T-helper 1 cell treated with Interleukin-12 subunit alpha and Interleukin-12 subunit beta and Interleukin-4 antibody, amounts not matched to agents 30 ng/mL and 1 ng/mL, for 36 hours (primary cell): ENCODE data around the gene ZNF728. TPM values are rescaled to one million over a fixed set of nuclear protein-coding genes. Genes with fewer than 3 reads are reported as not detected.
"Not testable (repeated sequence)": the region's sequence is repeated elsewhere in the genome, so short reads cannot be mapped to it uniquely, and the experiment has no call there.

Experiments used
- intact Hi-C: fragments of 100-400 bp; cut with micrococcal nuclease; formaldehyde crosslinking; loops from one replicate; pipeline ENCODE4 v1.15.1; 2024
- total RNA-seq: library from RNA; stranded (reverse); gene quantifications from 2 replicates; pipeline ENCODE4 v1.2.3, GENCODE V29; 2022

The ZNF728 gene
- not detected in 2 replicates for total RNA-seq

- intact Hi-C loops: no loop called here
Observed at GRCh38 chr19:23002690-23003422, at the start of gene ZNF728. Gene ZNF728, minus strand, starts transcription at chr19:23003176. Its CDS starts 146 bp downstream, at chr19:23003030.

- intact Hi-C loops: no loop called here
Observed at GRCh38 chr19:23052349-23052748, 49.4 kb upstream of the ZNF728 start.

- intact Hi-C loops: no loop called here
Observed at GRCh38 chr19:23049256-23049655, 46.3 kb upstream of the ZNF728 start.

GRCh38 chr19:23046743-23047142, 43.8 kb upstream of the ZNF728 start:
- intact Hi-C loops: no loop called here

GRCh38 chr19:23033721-23034120, 30.7 kb upstream of the ZNF728 start:
- intact Hi-C loops: no loop called here

- intact Hi-C loops: no loop called here
Observed at GRCh38 chr19:23015660-23016059, 12.7 kb upstream of the ZNF728 start.

GRCh38 chr19:22994957-22995356, 8.0 kb downstream of the ZNF728 start:
- intact Hi-C loops: not testable (repeated sequence)

GRCh38 chr19:22976248-22976647, 26.7 kb downstream of the ZNF728 start:
- intact Hi-C loops: no loop called here

GRCh38 chr19:22975546-22976136, 27.3 kb downstream of the ZNF728 start:
- intact Hi-C loops: not testable (repeated sequence)

GRCh38 chr19:22945560-22945959, 57.4 kb downstream of the ZNF728 start:
- intact Hi-C loops: no loop called here

- intact Hi-C loops: no loop called here
Observed at GRCh38 chr19:22935151-22935550, 67.8 kb downstream of the ZNF728 start.

- intact Hi-C loops: not testable (repeated sequence)
Observed at GRCh38 chr19:22927576-22927975, 75.4 kb downstream of the ZNF728 start.

- intact Hi-C loops: not testable (repeated sequence)
Observed at GRCh38 chr19:22925181-22925580, 77.8 kb downstream of the ZNF728 start.

Other genes with a start within 250 kb of the ZNF728 start
- not detected in 2 replicates for gene ZNF99, start 219.0 kb downstream of the ZNF728 start, total RNA-seq
- not detected in 2 replicates for gene ZNF723, start 170.9 kb downstream of the ZNF728 start, total RNA-seq
- 0.34 and 0.56 TPM in 2 replicates for gene ZNF730, start 113.8 kb upstream of the ZNF728 start, total RNA-seq
- 9.2 and 10.1 TPM in 2 replicates for gene ZNF724, start 247.2 kb upstream of the ZNF728 start, total RNA-seq